GM19452 (cell line): ENCODE results near the gene PEAR1.

Experiments used
- ATAC-seq: cut with Tn5 transposase; IDR thresholded peaks from one replicate; pipeline ENCODE4 v1.9.1; 2021; ENCODE audit not compliant: unreplicated experiment

PEAR1 gene

GRCh38 chr1:156882543-156882942, 11.0 kb upstream of the PEAR1 start:
- no peak for ATAC-seq

DNA sequence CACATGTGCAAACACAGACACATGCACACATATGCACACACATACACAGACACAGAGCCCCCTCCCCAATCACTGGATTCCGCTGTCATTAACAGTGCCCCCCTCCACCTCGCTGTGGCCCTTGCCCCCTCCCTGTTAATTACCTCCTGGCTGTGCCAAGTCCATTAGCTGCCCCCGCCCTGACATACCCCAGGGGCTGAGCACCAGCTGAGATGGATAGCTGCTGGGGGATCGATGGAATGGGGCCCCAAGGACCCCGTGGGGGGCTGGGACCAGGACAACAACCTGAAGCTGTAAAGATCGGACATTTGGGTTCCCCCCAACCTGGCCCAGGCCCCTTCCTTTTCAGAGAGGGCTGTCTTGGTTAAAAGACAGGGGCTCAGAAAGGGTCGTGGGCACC, 9.6 kb upstream of the PEAR1 start:
- no peak for ATAC-seq

DNA sequence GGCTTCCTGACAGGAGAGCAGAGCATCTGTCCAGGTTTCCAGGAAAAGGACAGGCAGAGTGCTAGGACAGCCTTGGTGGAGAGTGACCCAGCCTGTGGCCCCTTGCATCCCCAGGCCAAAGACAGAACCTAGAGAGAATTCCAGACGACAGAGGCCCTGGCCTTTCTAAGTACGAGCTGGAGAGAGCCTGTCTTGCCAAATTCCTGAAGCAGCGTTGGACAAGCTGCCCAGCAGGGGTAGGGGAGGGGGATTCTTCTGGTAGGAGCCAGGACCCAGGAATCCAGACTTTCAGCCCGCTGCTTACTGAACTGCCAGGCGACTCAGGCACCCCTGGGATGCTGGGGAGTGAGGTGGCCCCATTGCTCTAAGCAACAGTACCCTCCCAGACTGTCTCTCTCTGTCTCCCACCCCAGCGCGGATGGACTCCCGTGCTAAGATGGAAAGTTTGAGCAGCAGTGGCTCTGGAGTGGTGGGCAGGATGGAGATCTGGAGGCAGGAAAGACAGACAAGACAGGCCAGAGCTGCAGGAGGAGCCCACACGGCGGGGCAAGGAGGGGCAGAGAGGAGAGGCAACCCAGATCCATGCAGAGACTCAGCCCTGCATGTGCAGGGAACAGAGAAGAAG, 8.8 kb upstream of the PEAR1 start:
- ATAC-seq: no peak

DNA sequence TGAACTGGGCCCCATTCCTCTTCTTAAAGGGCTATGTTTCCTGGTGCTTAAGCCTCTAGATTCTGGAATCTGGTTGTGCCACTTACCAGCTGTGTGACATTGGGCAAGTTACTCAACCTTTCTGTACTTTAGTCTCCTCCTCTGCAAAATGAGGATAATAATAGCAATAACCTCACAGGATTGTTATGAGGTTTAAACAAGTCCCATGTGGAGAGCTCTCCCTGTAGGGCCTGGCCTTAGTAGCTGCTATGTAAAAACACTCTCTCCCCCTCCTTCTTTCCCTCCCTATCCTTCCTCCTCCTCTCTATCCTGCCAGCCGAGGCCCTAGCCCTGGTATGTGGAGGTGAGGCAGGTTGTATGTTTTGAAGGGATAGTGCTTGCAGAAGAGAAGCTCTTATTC, 8.2 kb upstream of the PEAR1 start:
- ATAC-seq: no peak

DNA sequence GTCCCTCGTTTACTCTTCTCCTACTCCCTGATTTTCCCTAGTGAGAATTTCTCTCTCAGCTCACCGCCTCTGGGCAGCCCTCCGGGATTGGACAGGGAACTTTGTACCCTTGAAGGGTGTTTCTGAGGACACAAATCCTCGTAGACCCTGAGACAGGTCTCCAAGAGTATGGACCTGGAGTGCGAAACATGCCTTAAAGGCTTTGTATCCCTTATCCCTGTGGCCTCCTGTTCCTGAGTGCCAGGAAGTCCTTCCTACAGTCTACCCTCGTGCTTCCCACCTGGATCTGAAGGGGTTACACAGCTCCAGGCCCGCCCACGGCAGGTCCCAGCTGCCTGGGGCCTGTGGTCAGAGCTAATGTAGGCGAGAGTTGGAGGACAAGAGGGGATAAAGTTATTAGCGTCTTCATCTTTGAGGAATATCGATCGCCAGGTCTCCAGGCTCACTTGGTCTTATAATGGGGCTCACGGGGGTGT, 7.6 kb upstream of the PEAR1 start:
- no peak for ATAC-seq

- ATAC-seq: no peak
Measured at GRCh38 chr1:156886583-156887281, 6.8 kb upstream of the PEAR1 start.

DNA sequence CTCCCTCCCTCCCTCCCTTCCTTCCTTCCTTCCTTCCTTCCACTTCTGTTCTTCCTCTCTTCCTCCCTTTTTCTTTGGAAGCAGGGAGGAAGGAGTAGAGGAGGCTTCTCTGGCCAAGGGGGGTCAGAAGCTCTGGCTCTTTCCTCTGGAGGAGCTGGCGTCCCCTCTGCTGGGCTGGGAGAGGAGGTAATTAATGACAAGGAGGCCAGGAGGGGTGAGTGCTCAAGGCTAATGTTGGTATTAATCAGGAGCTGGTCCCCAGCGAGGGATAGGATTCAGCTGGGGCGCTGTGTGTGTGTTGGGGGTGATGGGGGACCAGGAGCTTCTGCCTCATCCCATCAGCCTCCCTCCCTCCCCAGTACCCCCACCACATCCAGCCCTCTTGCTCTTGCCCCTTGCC, 6.2 kb upstream of the PEAR1 start:
- ATAC-seq: no peak

- no peak for ATAC-seq
Measured at GRCh38 chr1:156887734-156888133, 5.8 kb upstream of the PEAR1 start.

DNA sequence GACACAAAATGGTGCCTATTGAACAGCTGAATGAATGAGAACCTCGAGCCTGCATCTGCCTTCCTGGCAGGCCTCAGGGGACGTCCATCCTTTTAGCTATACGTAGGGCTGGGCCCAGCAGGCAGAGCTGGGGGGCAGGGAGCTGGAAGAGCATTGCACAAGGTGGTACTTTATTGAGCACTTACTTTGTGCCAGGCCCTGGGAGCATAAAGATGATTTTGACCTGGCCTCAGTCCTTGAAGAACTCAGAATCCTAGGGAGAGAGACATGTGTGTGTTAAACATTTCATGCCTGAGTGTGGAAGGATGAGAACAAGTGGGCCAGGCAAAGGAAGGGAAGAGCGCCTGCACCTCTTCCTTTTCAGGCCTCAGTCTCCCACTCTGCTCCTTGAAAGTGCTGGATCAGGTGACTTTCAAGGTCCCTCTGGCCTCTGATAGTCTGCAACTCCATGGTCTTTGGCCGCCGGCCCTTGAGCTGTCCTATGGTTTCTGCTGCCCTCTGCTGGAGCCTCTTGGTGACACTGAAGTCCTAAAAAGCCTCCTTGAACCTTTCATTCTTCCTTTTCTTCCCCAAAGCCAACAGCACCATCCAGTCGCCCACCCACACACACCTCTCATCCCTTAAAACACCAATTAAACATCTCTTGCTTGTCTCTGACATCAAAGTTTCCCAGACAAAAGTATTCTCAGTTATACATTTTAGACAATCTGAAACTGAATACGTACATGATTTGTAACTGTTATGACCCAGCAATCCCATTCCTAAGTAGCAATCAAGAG, 3.5 kb upstream of the PEAR1 start:
- ATAC-seq: no peak

GRCh38 chr1:156892190-156893047, 1.1 kb upstream of the PEAR1 start:
- ATAC-seq: no peak

- no peak for ATAC-seq
Measured at GRCh38 chr1:156894001-156894400, 483 bp downstream of the PEAR1 start.

GRCh38 chr1:156894711-156895454, 1.4 kb downstream of the PEAR1 start:
- ATAC-seq: no peak

- no peak for ATAC-seq
Measured at GRCh38 chr1:156895455-156895812, 1.9 kb downstream of the PEAR1 start.

DNA sequence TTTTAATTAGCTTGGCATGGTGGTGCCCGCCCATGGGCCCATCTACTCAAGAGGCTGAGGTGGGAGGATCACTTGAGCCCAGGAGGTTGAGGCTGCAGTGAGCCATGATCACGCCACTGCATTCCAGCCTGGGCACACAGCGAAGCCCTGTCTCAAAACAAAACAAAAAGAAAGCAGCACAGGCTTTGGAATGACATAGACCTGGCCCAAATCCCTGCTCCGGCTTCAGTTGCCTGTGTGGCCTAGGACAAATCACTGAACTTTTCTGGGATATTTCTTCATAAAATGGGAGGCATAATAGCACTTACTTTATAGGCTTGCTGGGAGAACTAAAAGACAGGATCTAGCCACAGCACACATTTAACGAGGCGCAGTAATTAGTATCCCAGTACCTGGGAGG, 2.4 kb downstream of the PEAR1 start:
- ATAC-seq: no peak

DNA sequence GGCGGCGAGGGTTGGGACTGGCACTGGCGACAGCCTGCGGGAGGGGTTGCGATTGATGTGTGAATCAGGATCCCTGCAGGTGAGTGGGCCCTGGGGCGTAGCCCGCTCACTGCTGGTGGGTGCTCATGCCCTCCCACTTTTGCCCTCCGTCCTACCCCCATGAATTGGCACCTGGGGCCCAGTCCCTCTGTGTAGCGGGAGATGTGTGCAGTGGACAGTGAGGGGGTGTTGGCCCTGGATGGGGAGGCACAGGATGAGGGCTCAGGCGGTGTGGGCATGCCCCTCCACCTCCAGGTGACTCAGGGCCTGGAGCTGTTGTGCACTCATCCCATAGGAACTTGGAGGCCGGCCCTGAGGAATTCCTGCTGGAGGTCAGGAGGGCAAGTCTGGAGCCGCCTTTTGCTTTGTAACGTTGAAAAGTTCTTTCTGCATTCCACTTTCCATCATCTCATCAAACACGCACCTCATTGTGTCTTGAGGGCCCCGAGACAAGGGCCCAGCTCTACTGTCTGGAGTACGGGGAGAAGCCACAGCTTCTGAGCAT, 3.0 kb downstream of the PEAR1 start:
- no peak for ATAC-seq

DNA sequence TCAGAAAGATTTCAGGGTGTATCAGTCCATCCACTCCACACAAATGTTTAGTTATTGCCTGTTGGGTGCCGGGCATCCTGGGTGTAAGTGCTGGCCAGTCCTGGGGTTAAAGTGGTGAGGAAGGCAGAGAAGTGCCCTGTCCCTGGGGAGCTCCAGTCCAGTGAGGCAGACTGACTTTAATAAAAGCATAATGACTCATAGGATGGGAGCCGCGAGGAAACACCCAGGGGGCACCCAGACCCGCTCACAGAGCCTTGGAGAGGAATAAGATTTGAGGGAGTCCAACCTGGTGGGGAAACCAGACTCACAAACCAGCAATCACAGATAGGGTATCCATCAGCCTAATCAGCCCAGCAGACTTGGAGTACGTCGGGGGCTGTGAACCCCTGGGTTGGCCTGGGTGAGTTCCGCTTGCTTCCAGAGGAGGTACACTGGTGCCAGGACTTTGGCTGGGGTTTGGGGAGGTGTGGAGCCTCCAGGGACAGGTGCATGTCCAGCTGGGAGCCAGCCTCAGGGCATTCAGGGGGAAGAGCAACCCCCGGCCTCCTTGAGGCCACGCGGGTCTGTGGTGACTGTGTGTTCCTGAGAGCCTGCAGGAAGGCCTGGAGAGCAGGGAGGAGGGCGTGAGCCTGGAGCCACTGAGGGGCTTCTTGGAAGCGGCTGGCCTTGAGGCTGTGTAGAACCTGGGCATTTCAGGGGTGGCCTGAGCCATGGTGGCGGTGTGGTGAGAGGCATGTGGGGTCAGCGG, 3.7 kb downstream of the PEAR1 start:
- ATAC-seq: no peak

DNA sequence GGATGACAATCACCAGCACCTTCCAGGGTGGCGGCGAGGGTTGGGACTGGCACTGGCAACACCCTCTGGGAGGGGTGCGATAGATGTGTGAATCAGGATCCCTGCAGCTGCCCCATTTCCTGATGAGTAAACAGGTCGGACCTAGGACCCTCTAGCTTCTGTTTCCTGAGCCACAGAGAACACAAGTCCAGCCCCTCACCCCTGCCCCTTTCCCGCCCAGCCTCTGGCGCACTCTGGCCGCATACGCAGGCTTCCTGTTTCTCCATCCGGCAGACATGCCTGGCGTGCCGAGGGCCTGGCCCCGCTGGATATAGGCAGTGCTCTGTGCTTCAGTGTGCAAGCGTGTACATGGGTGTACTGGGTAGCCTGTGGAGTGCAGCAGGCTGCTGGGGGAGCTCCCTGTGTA, 4.6 kb downstream of the PEAR1 start:
- no peak for ATAC-seq

- no peak for ATAC-seq
Measured at GRCh38 chr1:156898971-156899664, 5.6 kb downstream of the PEAR1 start.
